Right lobe of liver (tissue), 6 donors: Measurements from ENCODE around the gene BBOX1. TPM values are rescaled to one million over a fixed set of nuclear protein-coding genes. Genes with fewer than 3 reads are reported as not detected.
A peak's percentile ranks its signal among the peaks of the same experiment; 100 is the strongest.

ENCODE experiments used
- ATAC-seq, 4 donors: fragments of 200-7000 bp; cut with Tn5 transposase; one replicate each; pipeline ENCODE4 v1.9.1; 2020; ENCODE audit warnings: mild to moderate bottlenecking in 4 of 4, moderate library complexity in 4 of 4
- DNase-seq, 3 donors: peaks; one replicate each; pipeline ENCODE4 v3.0.0-alpha.2; 2020
- H3K27ac ChIP-seq, 3 donors: fragments of 200-600 bp; one replicate each; pipeline ENCODE4 v1.8.0; 2022
- H3K27me3 ChIP-seq, 2 donors: fragments of 200-600 bp; one replicate each; pipeline ENCODE4 v1.8.0; 2022
- H3K36me3 ChIP-seq, 4 donors: fragments of 200-600 bp; sonication (generic) in 1 of 4; one replicate each; pipeline versions ENCODE4 v1.5.1 to v1.8.0; 2017 to 2022; ENCODE audit warnings: control low read depth in 1 of 4
- H3K4me1 ChIP-seq, 4 donors: fragments of 200-600 bp; sonication (generic) in 1 of 4; one replicate each; pipeline versions ENCODE4 v1.5.1 to v1.8.0; 2017 to 2022; ENCODE audit warnings: control low read depth in 1 of 4
- H3K4me3 ChIP-seq, 3 donors: fragments of 200-600 bp; one replicate each; pipeline ENCODE4 v1.8.0; 2022
- H3K9me3 ChIP-seq, 4 donors: fragments of 200-600 bp; sonication (generic) in 1 of 4; one replicate each; pipeline versions ENCODE4 v1.5.1 to v1.8.0; 2017 to 2022; ENCODE audit warnings: control low read depth in 1 of 4
- POLR2A ChIP-seq: fragments of 450-650 bp; IDR thresholded peaks from one replicate; pipeline ENCODE4 v1.6.1; 2017; ENCODE audit warnings: antibody characterized with exemption, mild to moderate bottlenecking
- WGBS: methylation state at CpG from one replicate; pipeline ENCODE4 v1.1.6; 2018; ENCODE audit warnings: low coverage, low lambda C conversion rate; ENCODE audit not compliant: insufficient coverage; ENCODE audit errors: missing lambda C conversion rate; 5-methylcytosine and 5-hydroxymethylcytosine counted together
- intact Hi-C, 2 donors: fragments of 100-400 bp; cut with DNase I; formaldehyde crosslinking; loops; one replicate each; pipeline versions ENCODE4 v1.11.2 to v1.14.1; 2022
- total RNA-seq, 6 experiments: library from RNA; depleted of rRNA in 2 of 6; stranded (reverse); fragments of >200 nt in 2 of 6; fragmentation: NEBNext Ultra II Directional in 3 of 6; extraction: Animal tissue kit (Norgen Biotek cat#: 25700) in 3 of 6; gene quantifications; one replicate each; pipeline versions ENCODE4 v1.1.0 to v1.2.4, GENCODE V29; 2016 to 2023
- TF ChIP-seq, protein P1 (sequence below), 4 donors: fragments of 200-600 bp in 3 of 4; fragments of 450-650 bp in 1 of 4; IDR thresholded peaks; one replicate each; pipeline versions ENCODE4 v1.5.1 to v1.8.0; 2016 to 2022; ENCODE audit warnings: antibody characterized with exemption in 4 of 4, mild to moderate bottlenecking in 2 of 4
- donor health status: DM: no; HTN: yes; CAD: no.
- donor health status: DM: no; HTN: no; CAD: no.
- donor health status: DM: no; HTN: no; CAD: no.
- donor health status: DM: no; HTN: yes; CAD: no.
- donor health status: DM: no; HTN: yes; CAD: no.

BBOX1 gene
- total RNA-seq, 6 experiments from 2014 or later, result 1.9 to 25.3 (median 13.9) TPM

DNA sequence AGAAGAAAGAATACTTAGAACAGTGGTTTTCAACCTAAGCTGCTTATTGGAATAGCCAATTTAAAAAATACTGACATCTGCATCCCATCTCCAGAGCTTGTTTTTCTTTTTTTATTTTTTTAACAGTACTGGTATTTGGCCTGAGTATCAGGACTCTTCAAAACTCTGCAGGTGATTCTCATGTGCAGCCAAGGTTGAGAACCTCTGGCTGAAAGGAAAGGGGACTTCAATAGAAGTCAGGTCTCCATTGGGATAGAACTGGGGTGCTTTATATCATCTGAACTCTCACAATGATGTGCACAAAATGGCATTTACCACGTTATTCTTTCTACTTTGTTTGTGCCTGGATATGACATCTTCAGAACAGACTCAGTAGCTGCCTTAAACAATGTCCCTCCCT, 55.3 kb downstream of the BBOX1 start:
- intact Hi-C loops, result no loop called here
- H3K27me3 ChIP-seq, result no peaks in the 10 kb centered on the region
- TF ChIP-seq, protein P1, sequence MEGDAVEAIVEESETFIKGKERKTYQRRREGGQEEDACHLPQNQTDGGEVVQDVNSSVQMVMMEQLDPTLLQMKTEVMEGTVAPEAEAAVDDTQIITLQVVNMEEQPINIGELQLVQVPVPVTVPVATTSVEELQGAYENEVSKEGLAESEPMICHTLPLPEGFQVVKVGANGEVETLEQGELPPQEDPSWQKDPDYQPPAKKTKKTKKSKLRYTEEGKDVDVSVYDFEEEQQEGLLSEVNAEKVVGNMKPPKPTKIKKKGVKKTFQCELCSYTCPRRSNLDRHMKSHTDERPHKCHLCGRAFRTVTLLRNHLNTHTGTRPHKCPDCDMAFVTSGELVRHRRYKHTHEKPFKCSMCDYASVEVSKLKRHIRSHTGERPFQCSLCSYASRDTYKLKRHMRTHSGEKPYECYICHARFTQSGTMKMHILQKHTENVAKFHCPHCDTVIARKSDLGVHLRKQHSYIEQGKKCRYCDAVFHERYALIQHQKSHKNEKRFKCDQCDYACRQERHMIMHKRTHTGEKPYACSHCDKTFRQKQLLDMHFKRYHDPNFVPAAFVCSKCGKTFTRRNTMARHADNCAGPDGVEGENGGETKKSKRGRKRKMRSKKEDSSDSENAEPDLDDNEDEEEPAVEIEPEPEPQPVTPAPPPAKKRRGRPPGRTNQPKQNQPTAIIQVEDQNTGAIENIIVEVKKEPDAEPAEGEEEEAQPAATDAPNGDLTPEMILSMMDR (IDR thresholded peaks at IDR 0.05), result no peak
- TF ChIP-seq POLR2A, result no peak

DNA sequence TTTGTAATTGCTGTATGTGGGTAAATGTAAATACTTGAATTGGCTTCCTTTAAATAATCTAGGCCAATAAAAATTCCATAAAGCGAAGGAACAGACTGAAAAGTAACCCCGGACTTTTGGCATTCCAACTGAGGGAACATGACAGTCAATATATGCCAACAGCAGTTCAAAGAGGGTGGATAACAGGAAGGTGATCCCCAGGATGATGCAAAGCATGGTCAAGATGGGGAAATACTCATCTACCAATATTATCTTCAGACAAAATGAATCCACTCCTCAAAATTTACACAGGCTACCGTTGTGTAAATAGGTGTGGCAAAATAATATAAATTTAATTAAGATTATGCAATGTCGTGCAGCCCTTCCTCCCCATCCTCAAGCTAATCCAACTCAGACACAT, 56.9 kb downstream of the BBOX1 start:
- peak in 3 of 4 donors; percentile 28 to 83 (median 73) for ATAC-seq
- TF ChIP-seq, protein P1 (IDR thresholded peaks at IDR 0.05), result no peak
- TF ChIP-seq POLR2A, result no peak
- intact Hi-C loops, result no loop called here

More for the DNA sequence above, 55.3 kb downstream of the BBOX1 start:
- Histone ChIP-seq H3K36me3 (no peaks in the 10 kb centered on the region), H3K4me1 (peaks cover 0 to 40% (median 5%) of the 10 kb centered on the region in 4 donors), H3K9me3 (no peaks in the 10 kb centered on the region), H3K4me3 (no peak overlapping the region), H3K27ac (no peak overlapping the region)
- 50% methylated on average over 1 of the region's 1 CpG for WGBS
- DNase-seq, result no peak
- ATAC-seq, result no peak

DNA sequence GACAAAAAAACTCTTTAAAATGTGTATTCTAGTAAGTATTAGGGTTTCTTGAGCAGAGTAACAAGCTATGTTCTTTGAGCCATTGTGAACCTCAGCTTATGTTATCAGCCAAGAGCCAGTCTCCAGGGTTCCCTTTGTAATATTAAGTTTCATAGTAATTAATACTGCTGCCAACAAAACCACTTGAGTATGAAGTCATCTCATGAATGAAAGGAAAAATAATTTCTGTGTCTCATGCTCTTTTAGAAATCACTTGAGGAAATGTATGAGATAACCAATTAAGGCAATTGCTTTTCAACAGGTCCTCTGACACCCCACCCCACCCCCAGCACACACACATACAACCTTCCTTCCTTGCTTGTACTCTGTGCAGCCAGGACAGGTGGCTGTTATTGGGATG, 59.9 kb downstream of the BBOX1 start:
- ATAC-seq (no peak), DNase-seq (no peak)
- no peaks in the 10 kb centered on the region for H3K9me3 ChIP-seq
- TF ChIP-seq, protein P1 (IDR thresholded peaks at IDR 0.05), result no peak
- no peak for TF ChIP-seq POLR2A
- H3K4me3 ChIP-seq, result no peak overlapping the region
- intact Hi-C loops, result no loop called here
- peaks cover 0 to 7% (median 0%) of the 10 kb centered on the region in 4 donors for H3K4me1 ChIP-seq
- no peaks in the 10 kb centered on the region for H3K27me3 ChIP-seq
- H3K27ac ChIP-seq, result no peak overlapping the region
- H3K36me3 ChIP-seq, result no peaks in the 10 kb centered on the region

More for the DNA sequence above, 56.9 kb downstream of the BBOX1 start:
- DNase-seq, result no peak
- WGBS, result 32% methylated on average over 4 of the region's 4 CpGs
- H3K4me3 ChIP-seq, result no peak overlapping the region
- no peaks in the 10 kb centered on the region for H3K27me3 ChIP-seq
- H3K36me3 ChIP-seq, result no peaks in the 10 kb centered on the region
- no peak overlapping the region for H3K27ac ChIP-seq
- H3K9me3 ChIP-seq, result no peaks in the 10 kb centered on the region
- H3K4me1 ChIP-seq, result peaks cover 0 to 29% (median 5%) of the 10 kb centered on the region in 4 donors

DNA sequence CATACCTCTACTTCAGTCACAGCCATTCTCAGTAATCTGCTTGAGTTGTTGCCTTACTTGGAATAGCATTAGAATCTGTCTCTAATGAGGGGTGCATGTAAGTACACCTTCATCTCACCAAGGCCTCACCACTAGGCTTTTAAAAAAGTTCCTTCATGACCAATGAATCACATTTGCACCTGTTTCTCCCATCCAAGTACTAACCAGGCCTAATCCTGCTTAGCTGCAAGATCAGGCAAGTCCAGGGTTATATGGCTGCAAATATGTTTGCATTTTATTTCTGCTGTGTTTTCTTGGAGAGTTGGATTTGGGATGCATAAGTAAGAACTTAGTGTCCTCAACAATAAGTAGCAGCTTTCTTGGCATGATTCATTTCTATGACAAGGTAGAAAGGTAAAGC, 66.9 kb downstream of the BBOX1 start:
- Histone ChIP-seq H3K36me3 (no peaks in the 10 kb centered on the region), H3K27ac (no peak overlapping the region), H3K9me3 (no peaks in the 10 kb centered on the region), H3K27me3 (no peaks in the 10 kb centered on the region), H3K4me3 (no peak overlapping the region), H3K4me1 (no peaks in the 10 kb centered on the region)
- no peak for DNase-seq
- no peak for ATAC-seq
- intact Hi-C loops, result no loop called here
- TF ChIP-seq POLR2A, result no peak
- TF ChIP-seq, protein P1 (IDR thresholded peaks at IDR 0.05), result no peak

DNA sequence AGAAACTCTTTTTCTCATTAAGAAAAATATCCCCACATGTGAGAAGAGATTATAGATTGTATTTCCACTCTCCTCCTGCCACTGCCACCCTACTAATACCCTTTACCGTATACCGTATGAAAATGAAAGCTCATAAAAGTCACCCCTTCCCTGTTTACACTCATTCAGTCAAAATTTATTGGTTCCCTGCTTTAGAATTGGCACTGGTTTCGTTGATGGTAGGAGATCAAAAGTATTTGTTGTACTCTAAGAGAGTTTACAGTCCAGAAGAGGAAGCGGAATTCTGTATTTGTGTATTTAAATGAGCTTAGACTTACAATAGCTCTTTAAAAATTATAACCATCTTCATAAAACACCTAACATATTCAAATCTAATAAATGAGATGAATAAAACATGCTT, 68.2 kb downstream of the BBOX1 start:
- intact Hi-C loops, result no loop called here
- Histone ChIP-seq H3K27me3 (no peaks in the 10 kb centered on the region), H3K4me3 (peak overlapping the region in 1 of 3 donors; percentile 9), H3K9me3 (no peaks in the 10 kb centered on the region), H3K4me1 (no peaks in the 10 kb centered on the region), H3K36me3 (no peaks in the 10 kb centered on the region), H3K27ac (peak overlapping the region in 1 of 3 donors; percentile 13)
- no peak for TF ChIP-seq POLR2A
- TF ChIP-seq, protein P1 (IDR thresholded peaks at IDR 0.05), result no peak
- WGBS, result 41% methylated on average over 4 of the region's 4 CpGs
- ATAC-seq, result peak in 3 of 4 donors; percentile 33 to 77 (median 55)
- no peak for DNase-seq
